ENCODE measurements around the gene CAMK4.

Gene CAMK4

GRCh38 chr5:111232311-111233051, 8.3 kb downstream of the CAMK4 start:
- H3K27me3 ChIP-seq (ENCODE audit: control insufficient read depth, insufficient read depth, low read length), result no peaks in the 10 kb centered on the region
- H3K4me1 ChIP-seq (ENCODE audit: control insufficient read depth, insufficient read depth, low read length), result no peaks in the 10 kb centered on the region
- H3K27ac ChIP-seq (ENCODE audit: low read depth, low read length), result no peak overlapping the region
- H3K36me3 ChIP-seq (ENCODE audit: control insufficient read depth, insufficient read depth, low read length), result no peaks in the 10 kb centered on the region
- no peak overlapping the region for H3K4me3 ChIP-seq (ENCODE audit: low read length)
- no peak overlapping the region for H3K9ac ChIP-seq (ENCODE audit: low read length)

- Histone ChIP-seq H3K27me3 (ENCODE audit: control insufficient read depth, insufficient read depth, low read length) (no peaks in the 10 kb centered on the region), H3K36me3 (ENCODE audit: control insufficient read depth, insufficient read depth, low read length) (no peaks in the 10 kb centered on the region), H3K9ac (ENCODE audit: low read length) (no peak overlapping the region), H3K4me3 (ENCODE audit: low read length) (no peak overlapping the region), H3K4me1 (ENCODE audit: control insufficient read depth, insufficient read depth, low read length) (no peaks in the 10 kb centered on the region), H3K27ac (ENCODE audit: low read depth, low read length) (no peak overlapping the region)
These were observed 8.8 kb downstream of the CAMK4 start for GRCh38 chr5:111233052-111233374.

- Histone ChIP-seq H3K36me3 (ENCODE audit: control insufficient read depth, insufficient read depth, low read length) (no peaks in the 10 kb centered on the region), H3K9ac (ENCODE audit: low read length) (no peak overlapping the region), H3K27ac (ENCODE audit: low read depth, low read length) (no peak overlapping the region), H3K4me1 (ENCODE audit: control insufficient read depth, insufficient read depth, low read length) (no peaks in the 10 kb centered on the region), H3K4me3 (ENCODE audit: low read length) (no peak overlapping the region), H3K27me3 (ENCODE audit: control insufficient read depth, insufficient read depth, low read length) (no peaks in the 10 kb centered on the region)
These were observed 9.9 kb downstream of the CAMK4 start for GRCh38 chr5:111234125-111234524.

GRCh38 chr5:111235635-111236034, 11.5 kb downstream of the CAMK4 start:
- H3K9ac ChIP-seq (ENCODE audit: low read length), result no peak overlapping the region
- H3K27ac ChIP-seq (ENCODE audit: low read depth, low read length), result no peak overlapping the region
- no peaks in the 10 kb centered on the region for H3K27me3 ChIP-seq (ENCODE audit: control insufficient read depth, insufficient read depth, low read length)
- H3K4me1 ChIP-seq (ENCODE audit: control insufficient read depth, insufficient read depth, low read length), result no peaks in the 10 kb centered on the region
- no peak overlapping the region for H3K4me3 ChIP-seq (ENCODE audit: low read length)
- no peaks in the 10 kb centered on the region for H3K36me3 ChIP-seq (ENCODE audit: control insufficient read depth, insufficient read depth, low read length)

GRCh38 chr5:111236348-111236747, 12.2 kb downstream of the CAMK4 start:
- H3K4me1 ChIP-seq (ENCODE audit: control insufficient read depth, insufficient read depth, low read length), result no peaks in the 10 kb centered on the region
- no peak overlapping the region for H3K9ac ChIP-seq (ENCODE audit: low read length)
- H3K27me3 ChIP-seq (ENCODE audit: control insufficient read depth, insufficient read depth, low read length), result no peaks in the 10 kb centered on the region
- H3K36me3 ChIP-seq (ENCODE audit: control insufficient read depth, insufficient read depth, low read length), result no peaks in the 10 kb centered on the region
- no peak overlapping the region for H3K4me3 ChIP-seq (ENCODE audit: low read length)
- no peak overlapping the region for H3K27ac ChIP-seq (ENCODE audit: low read depth, low read length)

- H3K36me3 ChIP-seq (ENCODE audit: control insufficient read depth, insufficient read depth, low read length), result no peaks in the 10 kb centered on the region
- H3K27me3 ChIP-seq (ENCODE audit: control insufficient read depth, insufficient read depth, low read length), result no peaks in the 10 kb centered on the region
- H3K4me3 ChIP-seq (ENCODE audit: low read length), result no peak overlapping the region
- H3K27ac ChIP-seq (ENCODE audit: low read depth, low read length), result no peak overlapping the region
- H3K9ac ChIP-seq (ENCODE audit: low read length), result no peak overlapping the region
- H3K4me1 ChIP-seq (ENCODE audit: control insufficient read depth, insufficient read depth, low read length), result no peaks in the 10 kb centered on the region
These were observed 12.8 kb downstream of the CAMK4 start for GRCh38 chr5:111236995-111237394.

- Histone ChIP-seq H3K9ac (ENCODE audit: low read length) (no peak overlapping the region), H3K4me1 (ENCODE audit: control insufficient read depth, insufficient read depth, low read length) (no peaks in the 10 kb centered on the region), H3K36me3 (ENCODE audit: control insufficient read depth, insufficient read depth, low read length) (no peaks in the 10 kb centered on the region), H3K27ac (ENCODE audit: low read depth, low read length) (no peak overlapping the region), H3K4me3 (ENCODE audit: low read length) (no peak overlapping the region), H3K27me3 (ENCODE audit: control insufficient read depth, insufficient read depth, low read length) (no peaks in the 10 kb centered on the region)
These were observed 13.3 kb downstream of the CAMK4 start for GRCh38 chr5:111237470-111237869.

GRCh38 chr5:111238431-111239225, 14.4 kb downstream of the CAMK4 start:
- no peak overlapping the region for H3K4me3 ChIP-seq (ENCODE audit: low read length)
- no peaks in the 10 kb centered on the region for H3K36me3 ChIP-seq (ENCODE audit: control insufficient read depth, insufficient read depth, low read length)
- H3K27me3 ChIP-seq (ENCODE audit: control insufficient read depth, insufficient read depth, low read length), result no peaks in the 10 kb centered on the region
- no peak overlapping the region for H3K27ac ChIP-seq (ENCODE audit: low read depth, low read length)
- H3K9ac ChIP-seq (ENCODE audit: low read length), result no peak overlapping the region
- H3K4me1 ChIP-seq (ENCODE audit: control insufficient read depth, insufficient read depth, low read length), result no peaks in the 10 kb centered on the region

- no peaks in the 10 kb centered on the region for H3K4me1 ChIP-seq (ENCODE audit: control insufficient read depth, insufficient read depth, low read length)
- no peak overlapping the region for H3K4me3 ChIP-seq (ENCODE audit: low read length)
- no peak overlapping the region for H3K27ac ChIP-seq (ENCODE audit: low read depth, low read length)
- no peak overlapping the region for H3K9ac ChIP-seq (ENCODE audit: low read length)
- H3K36me3 ChIP-seq (ENCODE audit: control insufficient read depth, insufficient read depth, low read length), result no peaks in the 10 kb centered on the region
- H3K27me3 ChIP-seq (ENCODE audit: control insufficient read depth, insufficient read depth, low read length), result no peaks in the 10 kb centered on the region
These were observed 17.5 kb downstream of the CAMK4 start for GRCh38 chr5:111241696-111242095.

GRCh38 chr5:111242606-111243005, 18.4 kb downstream of the CAMK4 start:
- Histone ChIP-seq H3K27ac (ENCODE audit: low read depth, low read length) (no peak overlapping the region), H3K36me3 (ENCODE audit: control insufficient read depth, insufficient read depth, low read length) (no peaks in the 10 kb centered on the region), H3K4me1 (ENCODE audit: control insufficient read depth, insufficient read depth, low read length) (no peaks in the 10 kb centered on the region), H3K4me3 (ENCODE audit: low read length) (no peak overlapping the region), H3K9ac (ENCODE audit: low read length) (no peak overlapping the region), H3K27me3 (ENCODE audit: control insufficient read depth, insufficient read depth, low read length) (no peaks in the 10 kb centered on the region)

GRCh38 chr5:111243318-111243717, 19.1 kb downstream of the CAMK4 start:
- no peak overlapping the region for H3K9ac ChIP-seq (ENCODE audit: low read length)
- H3K27ac ChIP-seq (ENCODE audit: low read depth, low read length), result no peak overlapping the region
- H3K36me3 ChIP-seq (ENCODE audit: control insufficient read depth, insufficient read depth, low read length), result no peaks in the 10 kb centered on the region
- no peaks in the 10 kb centered on the region for H3K4me1 ChIP-seq (ENCODE audit: control insufficient read depth, insufficient read depth, low read length)
- no peaks in the 10 kb centered on the region for H3K27me3 ChIP-seq (ENCODE audit: control insufficient read depth, insufficient read depth, low read length)
- no peak overlapping the region for H3K4me3 ChIP-seq (ENCODE audit: low read length)

GRCh38 chr5:111245654-111246053, 21.5 kb downstream of the CAMK4 start:
- H3K27ac ChIP-seq (ENCODE audit: low read depth, low read length), result no peak overlapping the region
- H3K4me1 ChIP-seq (ENCODE audit: control insufficient read depth, insufficient read depth, low read length), result no peaks in the 10 kb centered on the region
- no peaks in the 10 kb centered on the region for H3K36me3 ChIP-seq (ENCODE audit: control insufficient read depth, insufficient read depth, low read length)
- no peak overlapping the region for H3K9ac ChIP-seq (ENCODE audit: low read length)
- no peak overlapping the region for H3K4me3 ChIP-seq (ENCODE audit: low read length)
- no peaks in the 10 kb centered on the region for H3K27me3 ChIP-seq (ENCODE audit: control insufficient read depth, insufficient read depth, low read length)

GRCh38 chr5:111246459-111246858, 22.3 kb downstream of the CAMK4 start:
- Histone ChIP-seq H3K27me3 (ENCODE audit: control insufficient read depth, insufficient read depth, low read length) (no peaks in the 10 kb centered on the region), H3K27ac (ENCODE audit: low read depth, low read length) (no peak overlapping the region), H3K4me3 (ENCODE audit: low read length) (no peak overlapping the region), H3K9ac (ENCODE audit: low read length) (no peak overlapping the region), H3K36me3 (ENCODE audit: control insufficient read depth, insufficient read depth, low read length) (no peaks in the 10 kb centered on the region), H3K4me1 (ENCODE audit: control insufficient read depth, insufficient read depth, low read length) (no peaks in the 10 kb centered on the region)
